Muscle of arm (tissue), 12 donors: ENCODE measurements around the gene SULT1C4. TPM values are rescaled to one million over a fixed set of nuclear protein-coding genes. Genes with fewer than 3 reads are reported as not detected.
"Not testable (repeated sequence)": the region's sequence is repeated elsewhere in the genome, so short reads cannot be mapped to it uniquely, and the experiment has no call there.

ENCODE experiments used
- DNase-seq: peaks from one replicate; pipeline ENCODE4 v3.0.0-alpha.2; 2013
- polyA plus RNA-seq, 12 donors: library from polyadenylated mRNA; unstranded; fragments of 120-200 nt; gene quantifications; one replicate each; pipeline ENCODE4 v1.2.1, GENCODE V29; 2013; ENCODE audit not compliant: insufficient read length in 12 of 12

SULT1C4 gene
- polyA plus RNA-seq, 12 donors: 15.8 to 27.9 (median 20.1) TPM; not detected in 1

GRCh38 chr2:108409768-108410167 is 32.0 kb downstream of the SULT1C4 start:
- no peak for DNase-seq

DNA sequence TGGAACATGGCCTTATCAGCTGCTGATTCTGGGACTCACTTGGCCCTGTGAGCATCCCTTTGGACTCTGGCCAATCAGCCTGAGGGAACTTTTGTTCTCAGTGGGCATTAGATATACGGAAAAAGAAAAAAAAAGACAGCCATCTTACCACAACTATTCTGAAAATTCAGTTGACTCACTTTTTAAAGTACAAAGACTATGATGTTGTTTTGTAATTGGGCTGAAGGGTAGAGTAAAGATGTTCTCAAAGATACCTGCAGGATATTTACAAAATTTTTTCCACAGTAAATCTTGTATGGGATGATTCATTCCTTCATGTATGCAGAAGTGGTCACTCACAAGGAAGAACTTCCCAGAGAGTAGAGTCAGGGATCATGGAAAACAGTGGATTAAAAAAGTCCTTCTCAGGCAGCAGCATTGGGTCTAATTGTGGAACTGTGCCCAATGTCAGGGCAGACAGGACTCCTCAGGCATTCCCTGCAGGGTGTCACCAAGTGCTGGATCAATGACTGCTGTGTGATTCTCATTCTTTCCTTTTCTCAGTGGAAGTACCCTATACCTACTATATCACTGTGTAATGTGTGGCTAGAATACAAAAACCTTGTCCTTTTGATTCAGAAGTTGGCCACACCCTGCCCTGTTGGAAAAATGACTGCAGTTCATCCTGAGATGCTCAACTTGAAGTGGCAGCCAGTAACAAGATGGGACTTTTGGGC is 35.4 kb downstream of the SULT1C4 start:
- DNase-seq: no peak

- DNase-seq: no peak
Measured at GRCh38 chr2:108413711-108414095, 35.9 kb downstream of the SULT1C4 start.

GRCh38 chr2:108414256-108414876 is 36.6 kb downstream of the SULT1C4 start:
- no peak for DNase-seq

GRCh38 chr2:108414945-108415344 is 37.2 kb downstream of the SULT1C4 start:
- no peak for DNase-seq

GRCh38 chr2:108417254-108417653 is 39.5 kb downstream of the SULT1C4 start:
- no peak for DNase-seq

- DNase-seq: no peak
Measured at GRCh38 chr2:108418416-108418815, 40.7 kb downstream of the SULT1C4 start.

- no peak for DNase-seq
Measured at GRCh38 chr2:108423067-108423466, 45.3 kb downstream of the SULT1C4 start.

GRCh38 chr2:108423502-108424251 is 45.9 kb downstream of the SULT1C4 start:
- DNase-seq: no peak

DNA sequence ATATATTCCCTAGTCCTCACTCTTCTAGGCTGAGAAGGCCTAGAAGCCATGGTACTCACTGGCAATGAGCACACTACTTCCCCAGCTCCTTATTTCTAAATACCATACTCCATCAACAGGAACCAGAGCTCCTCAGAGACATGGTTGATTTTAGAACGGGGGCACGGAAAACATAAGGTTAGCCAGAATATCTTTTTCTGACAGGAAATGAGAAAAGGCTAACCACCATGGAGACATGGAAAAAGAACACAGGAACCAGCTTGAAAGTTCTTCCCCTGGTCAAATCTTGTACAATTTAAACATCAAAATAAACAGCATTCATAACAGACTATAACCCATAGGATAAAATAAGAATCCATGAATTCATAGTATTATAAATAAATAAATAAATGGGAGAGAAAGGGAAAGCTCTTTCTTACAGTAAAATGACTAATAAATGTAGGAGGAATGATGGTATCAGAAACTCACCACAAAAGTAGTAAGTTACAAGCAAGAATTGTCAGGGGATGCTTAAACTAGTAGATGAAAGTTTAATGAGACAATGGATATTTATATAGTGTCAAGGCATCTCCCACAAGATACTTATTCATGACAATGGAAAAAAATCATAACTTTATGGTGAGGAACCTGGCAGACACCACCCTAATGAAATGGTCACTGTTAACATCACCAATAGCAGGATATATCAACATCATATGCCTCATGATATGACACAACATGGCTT is 50.7 kb downstream of the SULT1C4 start:
- DNase-seq: no peak

- DNase-seq: not testable (repeated sequence)
Measured at GRCh38 chr2:108435578-108435977, 57.8 kb downstream of the SULT1C4 start.

GRCh38 chr2:108436976-108437375 is 59.2 kb downstream of the SULT1C4 start:
- DNase-seq: no peak

Other genes with a start within 250 kb of the SULT1C4 start
- gene SULT1C3, start 138.0 kb upstream of the SULT1C4 start, polyA plus RNA-seq: not detected
- 10 to 100 TPM in 1 of 12 donors, 1 to 10 TPM in 4, under 1 TPM in 5, not detected in 2; 0.07 to 14.5 (median 0.80) TPM for gene SULT1C2, start 89.1 kb upstream of the SULT1C4 start, polyA plus RNA-seq
- 10 to 100 TPM in 11 of 12 donors, not detected in 1; 19.8 to 38.8 (median 25.1) TPM for gene GCC2, start 71.3 kb downstream of the SULT1C4 start, polyA plus RNA-seq
- gene LIMS1, start 156.5 kb downstream of the SULT1C4 start, polyA plus RNA-seq: 10 to 100 TPM in 11 of 12 donors, not detected in 1; 42.9 to 63.8 (median 50.8) TPM